ENCODE measurements around the gene ITM2B.
"Not testable (repeated sequence)": the region's sequence is repeated elsewhere in the genome, so short reads cannot be mapped to it uniquely, and the experiment has no call there.

Gene ITM2B

GRCh38 chr13:48230541-48230940, 2.5 kb upstream of the ITM2B start:
- no peak for DNase-seq

- no peak for DNase-seq
Measured at GRCh38 chr13:48231080-48231479, 1.9 kb upstream of the ITM2B start.

GRCh38 chr13:48231933-48232332, 1.1 kb upstream of the ITM2B start:
- DNase-seq, result no peak

GRCh38 chr13:48232420-48233045, 473 bp upstream of the ITM2B start:
- DNase-seq, result no peak

- no peak for DNase-seq
Measured at GRCh38 chr13:48233889-48234488, 983 bp downstream of the ITM2B start.

GRCh38 chr13:48234566-48235340, 1.7 kb downstream of the ITM2B start:
- DNase-seq, result no peak

GRCh38 chr13:48235341-48236135, 2.5 kb downstream of the ITM2B start:
- no peak for DNase-seq

GRCh38 chr13:48236528-48237353, 3.7 kb downstream of the ITM2B start:
- DNase-seq, result no peak

GRCh38 chr13:48239369-48239768, 6.4 kb downstream of the ITM2B start:
- not testable (repeated sequence) for DNase-seq

GRCh38 chr13:48241651-48242050, 8.6 kb downstream of the ITM2B start:
- DNase-seq, result no peak

- DNase-seq, result no peak
Measured at GRCh38 chr13:48242677-48243076, 9.7 kb downstream of the ITM2B start.

GRCh38 chr13:48244159-48244558, 11.2 kb downstream of the ITM2B start:
- no peak for DNase-seq

- DNase-seq, result no peak
Measured at GRCh38 chr13:48246102-48246501, 13.1 kb downstream of the ITM2B start.

- DNase-seq, result no peak
Measured at GRCh38 chr13:48249018-48249417, 16.0 kb downstream of the ITM2B start.

GRCh38 chr13:48251611-48252081, 18.6 kb downstream of the ITM2B start:
- no peak for DNase-seq

- DNase-seq, result no peak
Measured at GRCh38 chr13:48252176-48252575, 19.2 kb downstream of the ITM2B start.

GRCh38 chr13:48253849-48254248, 20.8 kb downstream of the ITM2B start:
- DNase-seq, result no peak

- DNase-seq, result no peak
Measured at GRCh38 chr13:48255090-48255489, 22.1 kb downstream of the ITM2B start.

GRCh38 chr13:48255954-48256353, 22.9 kb downstream of the ITM2B start:
- no peak for DNase-seq

GRCh38 chr13:48258002-48258401, 25.0 kb downstream of the ITM2B start:
- no peak for DNase-seq

- no peak for DNase-seq
Measured at GRCh38 chr13:48258430-48258829, 25.4 kb downstream of the ITM2B start.

- no peak for DNase-seq
Measured at GRCh38 chr13:48260970-48261369, 28.0 kb downstream of the ITM2B start.
